ENCODE results near the gene SBK1. TPM values are rescaled to one million over a fixed set of nuclear protein-coding genes. Genes with fewer than 3 reads are reported as not detected.
A peak's percentile ranks its signal among the peaks of the same experiment; 100 is the strongest.
"Not testable (repeated sequence)": the region's sequence is repeated elsewhere in the genome, so short reads cannot be mapped to it uniquely, and the experiment has no call there.

SBK1 gene
- total and polyA plus RNA-seq, 4 experiments from 2014 or later: 1.2 to 14.6 (median 13.7) TPM

- CTCF ChIA-PET (ENCODE audit: partially characterized antibody); POLR2A ChIA-PET (ENCODE audit: partially characterized antibody): not testable (repeated sequence)
Measured at GRCh38 chr16:28336940-28337710, 44.8 kb downstream of the SBK1 start.

DNA sequence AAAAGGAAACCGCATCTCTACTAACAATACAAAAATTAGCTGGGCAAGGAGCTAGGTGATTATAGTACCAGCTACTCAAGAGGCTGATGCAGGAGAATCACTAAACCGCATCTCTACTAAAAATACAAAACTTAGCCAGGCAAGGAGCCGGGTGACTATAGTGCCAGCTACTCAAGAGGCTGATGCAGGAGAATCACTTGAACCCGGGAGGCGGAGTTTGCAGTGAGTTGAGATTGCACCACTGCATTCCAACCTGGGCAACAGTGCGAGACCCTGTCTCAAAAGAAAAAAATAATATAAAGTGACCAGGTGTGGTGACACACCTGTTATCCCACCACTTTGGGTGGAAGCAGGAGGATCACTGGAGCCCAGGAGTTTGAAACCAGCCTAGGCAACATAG, 45.9 kb downstream of the SBK1 start:
- H3K4me1 Mint-ChIP-seq; POLR2A ChIA-PET (ENCODE audit: partially characterized antibody); H3K36me3 Mint-ChIP-seq; H3K27ac Mint-ChIP-seq; H3K9me3 Mint-ChIP-seq; H3K4me3 Mint-ChIP-seq; H3K4me3 ChIP-seq (ENCODE audit: low read length in 2 of 2); H3K4me1 ChIP-seq (ENCODE audit: insufficient read depth, low read length); H3K36me3 ChIP-seq (ENCODE audit: insufficient read depth, low read length); intact Hi-C loops (cut with micrococcal nuclease); H3K27me3 Mint-ChIP-seq; H3K27ac ChIP-seq (ENCODE audit: low read depth, low read length); DNase-seq; H3K27me3 ChIP-seq (ENCODE audit: insufficient read depth, low read length); H3K9me3 ChIP-seq (ENCODE audit: control insufficient read depth in 1 of 2, low read length in 2 of 2); CTCF ChIA-PET (ENCODE audit: partially characterized antibody): not testable (repeated sequence)

More at GRCh38 chr16:28336940-28337710, 44.8 kb downstream of the SBK1 start:
- H3K27ac Mint-ChIP-seq; H3K27ac ChIP-seq (ENCODE audit: low read depth, low read length); H3K27me3 Mint-ChIP-seq; H3K36me3 Mint-ChIP-seq; H3K9me3 Mint-ChIP-seq; DNase-seq; H3K4me1 ChIP-seq (ENCODE audit: insufficient read depth, low read length); H3K4me3 Mint-ChIP-seq; H3K27me3 ChIP-seq (ENCODE audit: insufficient read depth, low read length); H3K4me1 Mint-ChIP-seq; H3K9me3 ChIP-seq (ENCODE audit: control insufficient read depth in 1 of 2, low read length in 2 of 2); H3K4me3 ChIP-seq (ENCODE audit: low read length in 2 of 2); intact Hi-C loops (cut with micrococcal nuclease); H3K36me3 ChIP-seq (ENCODE audit: insufficient read depth, low read length): not testable (repeated sequence)

DNA sequence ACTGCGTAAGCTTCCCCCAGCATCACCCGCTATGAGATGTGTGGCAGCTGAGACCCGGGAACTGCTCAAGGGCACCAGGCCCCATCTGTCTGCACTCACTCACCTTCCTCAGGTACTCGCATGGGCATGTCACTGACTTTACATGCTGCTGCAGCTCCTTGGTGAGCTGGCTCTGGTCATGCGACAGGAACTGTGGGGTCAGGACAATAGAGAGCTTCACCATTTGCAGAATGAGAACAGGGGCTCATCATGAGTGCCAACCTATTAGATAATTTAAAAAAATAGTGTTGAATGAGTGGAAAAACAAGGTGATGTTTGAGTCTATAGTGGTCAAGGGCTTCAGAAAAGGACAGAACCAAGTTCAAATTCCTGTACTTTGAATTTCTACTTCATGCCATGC, 70.3 kb downstream of the SBK1 start:
- CTCF ChIA-PET (ENCODE audit: partially characterized antibody); H3K4me3 Mint-ChIP-seq; H3K9me3 Mint-ChIP-seq; H3K27me3 ChIP-seq (ENCODE audit: insufficient read depth, low read length); H3K4me3 ChIP-seq (ENCODE audit: low read length in 2 of 2); H3K27me3 Mint-ChIP-seq; H3K36me3 Mint-ChIP-seq; POLR2A ChIA-PET (ENCODE audit: partially characterized antibody); H3K9me3 ChIP-seq (ENCODE audit: control insufficient read depth in 1 of 2, low read length in 2 of 2); H3K4me1 Mint-ChIP-seq; H3K4me1 ChIP-seq (ENCODE audit: insufficient read depth, low read length); intact Hi-C loops (cut with micrococcal nuclease); H3K36me3 ChIP-seq (ENCODE audit: insufficient read depth, low read length); H3K27ac ChIP-seq (ENCODE audit: low read depth, low read length); DNase-seq; H3K27ac Mint-ChIP-seq: not testable (repeated sequence)

DNA sequence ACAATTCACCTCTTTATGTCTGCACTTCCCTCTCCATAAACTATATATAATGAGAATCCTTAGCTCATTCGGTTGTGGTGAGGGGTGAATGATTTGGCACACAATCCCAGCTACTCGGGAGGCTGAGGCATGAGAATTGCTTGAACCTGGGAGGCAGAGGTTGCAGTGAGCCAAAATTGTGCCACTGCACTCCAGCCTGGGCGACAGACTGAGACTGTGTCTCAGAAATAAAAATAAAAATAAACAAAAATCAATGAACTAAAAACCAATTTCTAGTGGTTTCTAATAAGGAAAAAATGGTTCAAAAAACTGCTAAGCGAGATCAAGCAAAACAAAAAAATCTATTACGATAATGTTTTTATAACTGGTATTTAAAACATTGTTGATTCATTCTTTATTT, 71.1 kb downstream of the SBK1 start, which contains the start of gene NPIPB6:
Gene NPIPB6 (minus strand): TSS at position 101 of the 400 bp plus-strand sequence. CDS start 686 bp downstream, outside the sequence.
- H3K4me1 Mint-ChIP-seq; H3K27me3 Mint-ChIP-seq; H3K27ac Mint-ChIP-seq; H3K27me3 ChIP-seq (ENCODE audit: insufficient read depth, low read length); H3K4me3 Mint-ChIP-seq; H3K36me3 ChIP-seq (ENCODE audit: insufficient read depth, low read length); H3K9me3 ChIP-seq (ENCODE audit: control insufficient read depth in 1 of 2, low read length in 2 of 2); H3K36me3 Mint-ChIP-seq; DNase-seq; H3K4me3 ChIP-seq (ENCODE audit: low read length in 2 of 2); intact Hi-C loops (cut with micrococcal nuclease); H3K9me3 Mint-ChIP-seq; POLR2A ChIA-PET (ENCODE audit: partially characterized antibody); H3K4me1 ChIP-seq (ENCODE audit: insufficient read depth, low read length); H3K27ac ChIP-seq (ENCODE audit: low read depth, low read length); CTCF ChIA-PET (ENCODE audit: partially characterized antibody): not testable (repeated sequence)

DNA sequence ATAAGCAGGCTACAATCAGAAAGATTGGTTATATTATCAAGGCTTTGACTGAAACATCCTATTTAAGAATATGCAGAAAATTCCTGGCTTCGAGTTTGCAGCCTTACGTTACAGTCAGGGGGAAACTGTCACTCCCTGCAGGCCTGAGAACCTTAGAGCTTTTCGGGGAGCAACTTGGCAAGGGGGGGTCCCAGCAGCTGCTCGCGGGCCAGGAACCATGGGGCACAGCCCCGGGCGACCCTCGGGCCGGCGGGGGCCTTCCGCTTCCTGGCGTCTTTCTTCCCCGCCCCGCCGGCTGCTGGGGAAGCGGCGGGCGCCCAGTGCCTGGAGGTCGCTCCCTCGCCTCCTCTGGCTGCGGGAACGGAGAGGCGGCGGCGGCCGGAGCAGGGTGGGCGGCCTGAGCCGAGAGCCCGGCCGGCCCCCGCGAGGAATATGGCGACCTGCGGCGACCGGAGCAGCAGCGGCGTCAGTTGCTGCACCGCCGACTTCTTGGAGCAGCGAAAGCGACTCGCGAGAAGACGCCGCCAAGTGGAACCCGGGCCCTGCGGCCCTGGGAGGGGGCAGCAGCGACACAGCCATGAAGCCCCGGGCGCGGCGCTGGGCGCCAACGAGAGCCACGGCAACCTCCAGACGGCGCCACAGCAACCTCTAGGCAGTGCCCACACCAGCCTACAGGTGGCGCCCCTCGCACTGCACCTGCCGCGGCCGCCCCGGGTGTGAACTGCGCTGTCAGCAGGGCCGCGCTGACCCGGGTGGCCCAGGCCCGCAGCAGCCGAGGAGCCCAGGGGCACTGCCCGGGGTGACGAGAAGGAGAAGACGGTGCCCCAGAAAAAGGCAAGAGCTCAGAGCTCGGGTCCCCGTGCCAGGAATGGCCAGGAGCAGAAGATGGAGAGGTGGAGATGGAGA, 72.2 kb downstream of the SBK1 start:
- H3K4me3 Mint-ChIP-seq; H3K36me3 Mint-ChIP-seq; CTCF ChIA-PET (ENCODE audit: partially characterized antibody); H3K4me1 ChIP-seq (ENCODE audit: insufficient read depth, low read length); H3K4me1 Mint-ChIP-seq; H3K9me3 Mint-ChIP-seq; H3K27me3 ChIP-seq (ENCODE audit: insufficient read depth, low read length); H3K9me3 ChIP-seq (ENCODE audit: control insufficient read depth in 1 of 2, low read length in 2 of 2); H3K27me3 Mint-ChIP-seq; intact Hi-C loops (cut with micrococcal nuclease); H3K27ac ChIP-seq (ENCODE audit: low read depth, low read length); H3K4me3 ChIP-seq (ENCODE audit: low read length in 2 of 2); POLR2A ChIA-PET (ENCODE audit: partially characterized antibody); H3K36me3 ChIP-seq (ENCODE audit: insufficient read depth, low read length); H3K27ac Mint-ChIP-seq: not testable (repeated sequence)
- peak; percentile 25 to 56 (median 35) for DNase-seq

- H3K4me1 Mint-ChIP-seq; H3K4me1 ChIP-seq (ENCODE audit: insufficient read depth, low read length); intact Hi-C loops (cut with micrococcal nuclease); H3K27me3 Mint-ChIP-seq; POLR2A ChIA-PET (ENCODE audit: partially characterized antibody); H3K9me3 Mint-ChIP-seq; H3K36me3 Mint-ChIP-seq; H3K27ac Mint-ChIP-seq; H3K4me3 ChIP-seq (ENCODE audit: low read length in 2 of 2); H3K4me3 Mint-ChIP-seq; H3K9me3 ChIP-seq (ENCODE audit: control insufficient read depth in 1 of 2, low read length in 2 of 2); H3K36me3 ChIP-seq (ENCODE audit: insufficient read depth, low read length); DNase-seq; H3K27ac ChIP-seq (ENCODE audit: low read depth, low read length); CTCF ChIA-PET (ENCODE audit: partially characterized antibody); H3K27me3 ChIP-seq (ENCODE audit: insufficient read depth, low read length): not testable (repeated sequence)
Measured at GRCh38 chr16:28367926-28368325, 75.6 kb downstream of the SBK1 start.
